ENCODE results near the gene PRDX6. TPM values are rescaled to one million over a fixed set of nuclear protein-coding genes. Genes with fewer than 3 reads are reported as not detected.
"Not testable (repeated sequence)": the region's sequence is repeated elsewhere in the genome, so short reads cannot be mapped to it uniquely, and the experiment has no call there.

Gene PRDX6
- polyA plus RNA-seq, 1 experiment: 885 TPM

GRCh38 chr1:173467426-173467825 lies 9.7 kb upstream of the PRDX6 start:
- ChIA-PET CTCF (interaction anchor here (1.4 kb wide), 1 partner anchor 37 kb away, joined by 5 read pairs; no protein-coding TSS in a partner anchor), POLR2A (no interaction called here)
- no peak for DNase-seq (ENCODE audit: low read depth)
- Histone ChIP-seq H3K4me3 (ENCODE audit: low read depth, low read length) (no peak overlapping the region), H3K36me3 (ENCODE audit: control insufficient read depth, insufficient read depth, low read length) (no peaks in the 10 kb centered on the region), H3K27me3 (ENCODE audit: control insufficient read depth, insufficient read depth, low read length) (no peaks in the 10 kb centered on the region)
- TF ChIP-seq CTCF (IDR thresholded peaks at IDR 0.05; ENCODE audit: insufficient read depth, low read depth, low read length): no peak

- POLR2A ChIA-PET: no interaction called here
Observed at GRCh38 chr1:173469656-173470055, 7.5 kb upstream of the PRDX6 start.

DNA sequence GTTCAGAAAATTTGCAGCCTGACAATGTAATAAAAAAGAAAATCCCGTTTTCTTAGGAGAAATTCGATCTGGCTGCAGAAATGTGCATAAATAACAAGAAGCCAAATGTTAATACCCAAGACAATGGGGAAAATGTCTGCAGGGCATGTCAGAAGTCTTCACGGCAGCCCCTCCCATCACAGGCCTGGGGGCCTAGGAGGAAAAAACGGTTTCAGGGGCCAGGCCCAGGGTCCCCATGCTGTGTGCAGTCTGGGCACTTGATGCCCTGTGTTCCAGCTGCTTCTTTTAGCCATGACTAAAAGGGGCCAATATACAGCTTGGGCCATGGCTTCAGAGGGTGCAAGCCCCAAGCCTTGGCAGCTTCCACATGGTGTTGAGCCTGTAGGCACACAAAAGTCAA lies 6.5 kb upstream of the PRDX6 start:
- Histone ChIP-seq H3K4me3 (ENCODE audit: low read depth, low read length) (no peak overlapping the region), H3K27me3 (ENCODE audit: control insufficient read depth, insufficient read depth, low read length) (no peaks in the 10 kb centered on the region), H3K36me3 (ENCODE audit: control insufficient read depth, insufficient read depth, low read length) (no peaks in the 10 kb centered on the region)
- TF ChIP-seq CTCF (IDR thresholded peaks at IDR 0.05; ENCODE audit: insufficient read depth, low read depth, low read length): no peak
- no peak for DNase-seq (ENCODE audit: low read depth)
- POLR2A ChIA-PET: no interaction called here
- CTCF ChIA-PET: interaction anchor here (1.4 kb wide), 1 partner anchor 39 kb away, joined by 4 read pairs; no protein-coding TSS in a partner anchor

More at GRCh38 chr1:173469656-173470055, 7.5 kb upstream of the PRDX6 start:
- H3K4me3 ChIP-seq (ENCODE audit: low read depth, low read length): no peak overlapping the region
- H3K36me3 ChIP-seq (ENCODE audit: control insufficient read depth, insufficient read depth, low read length): no peaks in the 10 kb centered on the region
- DNase-seq (ENCODE audit: low read depth): no peak
- CTCF ChIA-PET: no interaction called here
- H3K27me3 ChIP-seq (ENCODE audit: control insufficient read depth, insufficient read depth, low read length): no peaks in the 10 kb centered on the region
- no peak for TF ChIP-seq CTCF (IDR thresholded peaks at IDR 0.05; ENCODE audit: insufficient read depth, low read depth, low read length)

DNA sequence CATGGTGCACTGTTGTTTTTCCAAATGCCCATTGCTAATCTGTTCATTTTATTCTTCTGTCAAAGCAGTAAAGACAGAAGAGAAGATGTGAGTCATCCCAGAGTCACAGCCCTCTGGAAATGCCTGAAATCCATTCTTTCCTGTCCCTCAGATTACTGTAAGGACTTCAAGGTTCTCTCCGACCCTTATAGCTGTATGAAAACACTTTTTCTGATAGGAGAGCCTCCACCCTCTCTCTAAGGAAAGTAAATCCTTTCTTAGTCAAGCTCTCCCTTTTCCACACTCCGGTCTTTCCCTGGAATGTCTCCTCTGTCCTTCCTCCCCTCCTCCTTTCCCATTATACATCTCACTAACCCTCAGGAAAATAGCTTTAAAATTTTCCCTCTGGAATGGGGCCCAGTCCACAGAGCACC lies 3.5 kb upstream of the PRDX6 start:
- no peak for DNase-seq (ENCODE audit: low read depth)
- POLR2A ChIA-PET: no interaction called here
- TF ChIP-seq CTCF (IDR thresholded peaks at IDR 0.05; ENCODE audit: insufficient read depth, low read depth, low read length): no peak
- Histone ChIP-seq H3K27me3 (ENCODE audit: control insufficient read depth, insufficient read depth, low read length) (no peaks in the 10 kb centered on the region), H3K4me3 (ENCODE audit: low read depth, low read length) (no peak overlapping the region), H3K36me3 (ENCODE audit: control insufficient read depth, insufficient read depth, low read length) (no peaks in the 10 kb centered on the region)
- CTCF ChIA-PET: interaction anchor here (0.9 to 1.0 kb wide), 2 partner anchors 11 to 728 kb away, joined by 3 read pairs; no protein-coding TSS in a partner anchor

- Histone ChIP-seq H3K27me3 (ENCODE audit: control insufficient read depth, insufficient read depth, low read length) (no peaks in the 10 kb centered on the region), H3K36me3 (ENCODE audit: control insufficient read depth, insufficient read depth, low read length) (no peaks in the 10 kb centered on the region), H3K4me3 (ENCODE audit: low read depth, low read length) (no peak overlapping the region)
- POLR2A ChIA-PET: no interaction called here
- CTCF ChIA-PET: no interaction called here
- no peak for DNase-seq (ENCODE audit: low read depth)
- no peak for TF ChIP-seq CTCF (IDR thresholded peaks at IDR 0.05; ENCODE audit: insufficient read depth, low read depth, low read length)
Observed at GRCh38 chr1:173474097-173474779, 2.9 kb upstream of the PRDX6 start.

GRCh38 chr1:173474780-173475421 lies 2.2 kb upstream of the PRDX6 start:
- peak overlapping the region; percentile 82 for H3K4me3 ChIP-seq (ENCODE audit: low read depth, low read length)
- H3K27me3 ChIP-seq (ENCODE audit: control insufficient read depth, insufficient read depth, low read length); DNase-seq (ENCODE audit: low read depth); POLR2A ChIA-PET; H3K36me3 ChIP-seq (ENCODE audit: control insufficient read depth, insufficient read depth, low read length): not testable (repeated sequence)
- CTCF ChIA-PET: interaction anchor here (1.2 to 2.4 kb wide), 3 partner anchors 13 to 729 kb away, joined by 3 to 12 read pairs (median 4); no protein-coding TSS in a partner anchor

Measured in BJ (cell line).